Subcutaneous adipose tissue (tissue), 4 donors: ENCODE results near the gene SDF2. TPM values are rescaled to one million over a fixed set of nuclear protein-coding genes. Genes with fewer than 3 reads are reported as not detected.

ENCODE experiments used
- total RNA-seq, 4 donors: library from RNA; depleted of rRNA; stranded (reverse); fragments of >200 nt; gene quantifications; one replicate each; pipeline ENCODE4 v1.1.0, GENCODE V29; 2016
- TF ChIP-seq, protein P1 (sequence below): fragments of 450-650 bp; IDR thresholded peaks from one replicate; pipeline ENCODE4 v1.5.1; 2016; ENCODE audit warnings: low read depth, mild to moderate bottlenecking, control low read depth, antibody characterized with exemption, moderate library complexity

SDF2 gene
- total RNA-seq, 4 donors from 2014 or later: 37.4 to 43.7 (median 39.1) TPM

DNA sequence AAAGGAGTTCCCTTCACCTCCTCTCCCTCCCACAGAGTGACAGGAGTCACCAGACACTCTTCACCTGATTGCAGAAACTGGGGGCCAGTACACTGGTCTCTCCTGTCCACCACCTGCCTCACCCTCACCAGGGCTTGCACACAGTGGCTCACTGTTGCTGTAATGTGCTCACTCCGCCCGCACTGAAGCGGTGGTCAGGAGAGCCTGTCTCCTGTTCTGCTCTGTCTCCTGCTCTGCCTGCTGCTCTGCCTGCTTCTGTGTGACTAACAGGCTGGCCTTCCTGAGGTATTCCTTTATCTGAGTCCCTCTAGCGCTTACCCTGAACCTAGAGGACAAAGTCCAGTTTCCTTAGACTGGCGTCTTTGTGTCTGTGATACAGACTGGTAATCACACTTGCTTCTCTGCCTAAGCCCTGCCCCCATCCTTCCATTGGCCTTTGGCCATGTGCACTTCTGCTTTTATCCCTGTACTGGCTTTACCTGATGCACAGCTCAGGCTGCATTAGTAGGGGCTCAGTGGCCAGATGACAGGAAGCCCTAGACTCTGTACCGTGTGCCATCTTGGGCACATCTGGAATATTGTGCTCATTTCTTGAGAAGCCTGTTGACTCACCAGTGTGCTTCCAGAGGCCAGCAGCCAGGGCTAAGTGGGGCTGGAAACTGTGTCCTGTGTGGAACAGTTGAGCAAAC is 36.7 kb upstream of the SDF2 start:
- TF ChIP-seq, protein P1, sequence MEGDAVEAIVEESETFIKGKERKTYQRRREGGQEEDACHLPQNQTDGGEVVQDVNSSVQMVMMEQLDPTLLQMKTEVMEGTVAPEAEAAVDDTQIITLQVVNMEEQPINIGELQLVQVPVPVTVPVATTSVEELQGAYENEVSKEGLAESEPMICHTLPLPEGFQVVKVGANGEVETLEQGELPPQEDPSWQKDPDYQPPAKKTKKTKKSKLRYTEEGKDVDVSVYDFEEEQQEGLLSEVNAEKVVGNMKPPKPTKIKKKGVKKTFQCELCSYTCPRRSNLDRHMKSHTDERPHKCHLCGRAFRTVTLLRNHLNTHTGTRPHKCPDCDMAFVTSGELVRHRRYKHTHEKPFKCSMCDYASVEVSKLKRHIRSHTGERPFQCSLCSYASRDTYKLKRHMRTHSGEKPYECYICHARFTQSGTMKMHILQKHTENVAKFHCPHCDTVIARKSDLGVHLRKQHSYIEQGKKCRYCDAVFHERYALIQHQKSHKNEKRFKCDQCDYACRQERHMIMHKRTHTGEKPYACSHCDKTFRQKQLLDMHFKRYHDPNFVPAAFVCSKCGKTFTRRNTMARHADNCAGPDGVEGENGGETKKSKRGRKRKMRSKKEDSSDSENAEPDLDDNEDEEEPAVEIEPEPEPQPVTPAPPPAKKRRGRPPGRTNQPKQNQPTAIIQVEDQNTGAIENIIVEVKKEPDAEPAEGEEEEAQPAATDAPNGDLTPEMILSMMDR: no peak

DNA sequence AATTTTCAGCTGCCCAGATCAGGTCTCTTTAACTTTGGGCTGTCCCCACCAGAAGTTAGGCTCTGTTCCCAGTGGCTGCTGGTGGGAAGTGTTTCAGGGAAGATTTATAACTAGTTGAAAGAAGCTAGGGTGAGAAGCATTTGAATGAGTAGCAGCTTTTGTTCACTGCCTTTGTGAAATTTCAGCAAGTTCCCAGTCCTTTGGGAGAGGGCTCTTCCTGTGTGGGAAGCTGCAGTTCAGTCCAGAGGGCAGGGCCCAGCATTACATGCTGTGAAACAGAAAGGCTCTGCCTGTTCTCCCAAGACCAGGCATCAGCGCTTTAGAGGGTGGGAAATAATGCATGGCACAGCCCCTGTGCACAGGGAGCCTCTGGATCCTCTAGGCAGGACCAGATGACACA is 32.2 kb upstream of the SDF2 start:
- TF ChIP-seq, protein P1: no peak

DNA sequence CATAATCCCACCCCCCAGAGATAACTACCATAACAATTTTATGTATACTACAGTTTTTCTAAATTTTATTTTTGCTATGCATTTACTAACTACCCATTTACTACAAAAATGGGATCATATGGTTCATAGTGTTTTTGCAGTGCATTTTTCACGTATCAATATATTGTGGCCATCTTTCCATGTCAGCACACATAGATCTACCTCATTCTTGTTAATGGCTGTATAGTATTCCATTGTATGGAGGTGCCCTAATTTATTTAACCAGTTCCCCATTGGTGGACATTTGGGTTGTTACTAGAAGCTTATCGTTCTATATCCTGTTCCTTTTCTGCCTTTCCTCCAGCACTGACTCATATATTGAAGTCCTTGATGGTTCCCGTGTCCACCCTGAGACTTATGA is 27.3 kb upstream of the SDF2 start:
- TF ChIP-seq, protein P1: no peak

DNA sequence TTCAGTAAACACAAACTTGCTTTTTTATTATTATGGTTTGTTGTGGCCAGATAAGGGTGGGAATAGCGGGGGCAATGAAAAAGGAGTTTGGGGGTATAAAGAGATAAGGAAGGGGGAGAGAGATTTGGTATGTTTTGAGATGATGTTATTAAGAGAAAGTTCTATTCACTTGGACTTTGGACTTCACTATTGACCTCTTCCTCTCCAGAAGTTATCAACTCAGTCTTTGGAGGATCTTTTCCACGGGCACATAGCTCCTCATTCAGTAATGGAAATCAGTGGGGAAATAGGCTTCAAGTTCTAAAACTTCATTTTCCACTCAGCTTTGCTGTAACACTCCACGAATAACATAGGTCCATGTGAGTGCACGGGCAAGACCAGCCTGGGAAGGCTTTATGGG is 26.8 kb upstream of the SDF2 start:
- TF ChIP-seq, protein P1: no peak

DNA sequence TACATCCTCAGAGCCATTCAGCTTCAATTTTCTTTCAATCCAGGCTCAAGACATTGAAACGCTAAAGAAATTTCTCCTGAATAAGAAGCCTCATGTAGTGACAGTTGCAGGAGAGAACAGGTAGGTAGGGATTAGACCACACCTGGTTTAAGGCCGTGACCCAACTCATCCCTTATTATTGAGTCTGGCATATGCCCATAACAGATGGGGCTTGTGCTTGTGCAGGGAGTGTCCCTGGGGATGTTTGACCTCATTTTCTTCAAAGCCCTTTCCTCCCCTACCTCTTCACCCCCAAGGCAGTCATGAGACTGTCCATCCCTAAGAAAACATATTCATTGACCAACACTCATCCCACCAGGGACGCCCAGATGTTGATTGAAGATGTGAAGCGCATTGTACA is 24.6 kb upstream of the SDF2 start:
- TF ChIP-seq, protein P1: no peak

DNA sequence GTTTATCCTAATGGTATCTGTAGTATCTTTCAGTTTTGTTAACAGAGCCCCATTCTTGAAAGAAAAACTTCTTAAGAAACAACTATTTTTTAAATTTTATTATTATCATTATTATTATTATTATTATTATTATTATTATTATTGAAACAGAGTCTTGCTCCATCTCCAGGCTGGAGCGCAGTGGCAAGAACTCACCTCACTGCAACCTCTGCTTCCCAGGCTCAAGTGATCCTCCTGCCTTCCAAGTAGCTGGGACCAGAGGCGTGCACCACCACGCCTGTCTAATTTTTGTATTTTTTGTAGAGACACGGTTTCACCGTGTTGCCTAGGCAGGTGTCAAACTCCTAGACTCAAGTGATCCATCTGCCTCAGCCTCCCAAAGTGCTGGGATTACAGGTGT is 23.7 kb upstream of the SDF2 start:
- TF ChIP-seq, protein P1: no peak

- TF ChIP-seq, protein P1: no peak
These were observed 23.3 kb upstream of the SDF2 start for GRCh38 chr17:28684963-28685362.
